HEK293 (cell line): ENCODE measurements around the gene PRG2.

Source experiments
- KLF1 ChIP-seq: fragments of 450-650 bp; formaldehyde crosslinking; IDR thresholded peaks from 2 replicates; pipeline ENCODE4 v1.5.1; 2016; ENCODE audit warnings: missing biosample characterization, missing genetic modification characterization
- YY1 ChIP-seq: fragments of 450-650 bp; formaldehyde crosslinking; IDR thresholded peaks from 2 replicates; pipeline ENCODE4 v1.5.1; 2018; ENCODE audit warnings: missing biosample characterization, missing genetic modification characterization
- ZBTB21 ChIP-seq: fragments of 450-650 bp; formaldehyde crosslinking; IDR thresholded peaks from 2 replicates; pipeline ENCODE4 v1.5.1; 2017; ENCODE audit warnings: missing biosample characterization, missing genetic modification characterization
- ZBTB8A ChIP-seq: fragments of 450-650 bp; formaldehyde crosslinking; IDR thresholded peaks from 2 replicates; pipeline ENCODE4 v1.5.1; 2016; ENCODE audit warnings: missing biosample characterization, missing genetic modification characterization
- ZNF394 ChIP-seq: fragments of 450-650 bp; formaldehyde crosslinking; IDR thresholded peaks from 2 replicates; pipeline ENCODE4 v1.5.1; 2016; ENCODE audit warnings: missing biosample characterization, missing genetic modification characterization, mild to moderate bottlenecking, moderate library complexity, borderline replicate concordance
- ZNF660 ChIP-seq: fragments of 450-650 bp; IDR thresholded peaks from 2 replicates; pipeline ENCODE4 v1.5.1; 2018; ENCODE audit warnings: missing biosample characterization, mild to moderate bottlenecking, missing genetic modification characterization
- ZNF747 ChIP-seq: fragments of 450-650 bp; formaldehyde crosslinking; IDR thresholded peaks from 2 replicates; pipeline ENCODE4 v1.5.1; 2016; ENCODE audit warnings: missing biosample characterization, missing genetic modification characterization
- ZNF792 ChIP-seq: fragments of 450-650 bp; formaldehyde crosslinking; IDR thresholded peaks from 2 replicates; pipeline ENCODE4 v1.5.1; 2016; ENCODE audit warnings: missing biosample characterization, missing genetic modification characterization
- TF ChIP-seq, protein P1 (sequence below): fragments of 450-650 bp; formaldehyde crosslinking; IDR thresholded peaks from 2 replicates; pipeline ENCODE4 v1.5.1; 2016; ENCODE audit warnings: missing biosample characterization, missing genetic modification characterization
- TF ChIP-seq, protein P2 (sequence below): fragments of 450-650 bp; IDR thresholded peaks from 2 replicates; pipeline ENCODE4 v1.5.1; 2018; ENCODE audit warnings: missing biosample characterization, mild to moderate bottlenecking, missing genetic modification characterization
- TF ChIP-seq, protein P3 (sequence below): fragments of 450-650 bp; formaldehyde crosslinking; IDR thresholded peaks from 2 replicates; pipeline ENCODE4 v1.5.1; 2016; ENCODE audit warnings: missing biosample characterization, missing genetic modification characterization

DNA sequence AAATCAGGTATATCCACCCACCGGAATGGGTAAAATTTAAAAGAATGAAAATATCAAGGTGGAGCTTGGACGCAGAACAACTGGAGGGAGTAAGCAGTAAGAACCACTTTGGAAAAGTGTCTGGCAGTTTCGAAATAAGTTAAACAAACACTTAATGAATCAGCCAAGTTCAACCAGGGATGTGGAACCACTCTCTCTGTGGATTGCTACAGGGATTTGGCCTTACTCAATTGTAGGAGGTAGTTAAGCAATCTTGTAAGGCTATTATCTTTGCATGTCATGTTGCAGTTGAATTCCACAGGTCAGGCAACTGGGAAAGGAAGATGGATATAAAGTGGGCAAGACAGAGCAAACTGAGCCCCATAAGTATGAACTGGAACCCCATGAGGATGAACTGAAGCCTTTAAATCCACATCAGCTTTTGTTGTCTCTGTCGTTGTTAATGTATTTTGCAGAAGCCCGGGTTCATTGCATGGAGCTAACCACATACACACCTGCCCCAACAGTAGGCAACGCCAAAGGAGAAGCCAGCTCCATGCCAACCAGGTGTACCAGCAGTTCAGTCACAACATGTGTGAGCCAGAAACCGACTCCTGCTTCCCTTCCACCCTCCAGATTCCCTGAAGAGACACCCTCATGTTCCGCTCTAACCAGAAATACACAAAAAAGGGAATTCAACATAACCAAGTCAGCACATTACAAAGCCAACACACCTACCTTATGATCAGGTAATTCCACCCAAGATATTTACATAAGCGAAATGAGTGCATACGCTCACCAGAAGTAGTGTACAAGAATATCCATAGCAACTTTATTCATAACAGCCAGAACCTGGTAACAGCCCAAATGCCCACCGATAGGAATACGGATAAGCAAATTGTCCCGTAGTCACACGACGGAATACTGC lies 44.4 kb upstream of the PRG2 start:
- TF ChIP-seq, protein P1, sequence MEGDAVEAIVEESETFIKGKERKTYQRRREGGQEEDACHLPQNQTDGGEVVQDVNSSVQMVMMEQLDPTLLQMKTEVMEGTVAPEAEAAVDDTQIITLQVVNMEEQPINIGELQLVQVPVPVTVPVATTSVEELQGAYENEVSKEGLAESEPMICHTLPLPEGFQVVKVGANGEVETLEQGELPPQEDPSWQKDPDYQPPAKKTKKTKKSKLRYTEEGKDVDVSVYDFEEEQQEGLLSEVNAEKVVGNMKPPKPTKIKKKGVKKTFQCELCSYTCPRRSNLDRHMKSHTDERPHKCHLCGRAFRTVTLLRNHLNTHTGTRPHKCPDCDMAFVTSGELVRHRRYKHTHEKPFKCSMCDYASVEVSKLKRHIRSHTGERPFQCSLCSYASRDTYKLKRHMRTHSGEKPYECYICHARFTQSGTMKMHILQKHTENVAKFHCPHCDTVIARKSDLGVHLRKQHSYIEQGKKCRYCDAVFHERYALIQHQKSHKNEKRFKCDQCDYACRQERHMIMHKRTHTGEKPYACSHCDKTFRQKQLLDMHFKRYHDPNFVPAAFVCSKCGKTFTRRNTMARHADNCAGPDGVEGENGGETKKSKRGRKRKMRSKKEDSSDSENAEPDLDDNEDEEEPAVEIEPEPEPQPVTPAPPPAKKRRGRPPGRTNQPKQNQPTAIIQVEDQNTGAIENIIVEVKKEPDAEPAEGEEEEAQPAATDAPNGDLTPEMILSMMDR (tag by site-specific recombination) = no peak
- TF ChIP-seq, protein P2, sequence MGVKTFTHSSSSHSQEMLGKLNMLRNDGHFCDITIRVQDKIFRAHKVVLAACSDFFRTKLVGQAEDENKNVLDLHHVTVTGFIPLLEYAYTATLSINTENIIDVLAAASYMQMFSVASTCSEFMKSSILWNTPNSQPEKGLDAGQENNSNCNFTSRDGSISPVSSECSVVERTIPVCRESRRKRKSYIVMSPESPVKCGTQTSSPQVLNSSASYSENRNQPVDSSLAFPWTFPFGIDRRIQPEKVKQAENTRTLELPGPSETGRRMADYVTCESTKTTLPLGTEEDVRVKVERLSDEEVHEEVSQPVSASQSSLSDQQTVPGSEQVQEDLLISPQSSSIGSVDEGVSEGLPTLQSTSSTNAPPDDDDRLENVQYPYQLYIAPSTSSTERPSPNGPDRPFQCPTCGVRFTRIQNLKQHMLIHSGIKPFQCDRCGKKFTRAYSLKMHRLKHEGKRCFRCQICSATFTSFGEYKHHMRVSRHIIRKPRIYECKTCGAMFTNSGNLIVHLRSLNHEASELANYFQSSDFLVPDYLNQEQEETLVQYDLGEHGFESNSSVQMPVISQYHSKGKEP (tag by site-specific recombination) = no peak
- TF ChIP-seq ZNF394 (tag by site-specific recombination) (no peak), KLF1 (no peak), ZNF792 (tag by site-specific recombination) (no peak), ZNF660 (tag by site-specific recombination) (no peak), YY1 (tag by site-specific recombination) (no peak), ZBTB8A (tag by site-specific recombination) (no peak), ZNF747 (no peak), ZBTB21 (tag by site-specific recombination) (no peak)
- TF ChIP-seq, protein P3, sequence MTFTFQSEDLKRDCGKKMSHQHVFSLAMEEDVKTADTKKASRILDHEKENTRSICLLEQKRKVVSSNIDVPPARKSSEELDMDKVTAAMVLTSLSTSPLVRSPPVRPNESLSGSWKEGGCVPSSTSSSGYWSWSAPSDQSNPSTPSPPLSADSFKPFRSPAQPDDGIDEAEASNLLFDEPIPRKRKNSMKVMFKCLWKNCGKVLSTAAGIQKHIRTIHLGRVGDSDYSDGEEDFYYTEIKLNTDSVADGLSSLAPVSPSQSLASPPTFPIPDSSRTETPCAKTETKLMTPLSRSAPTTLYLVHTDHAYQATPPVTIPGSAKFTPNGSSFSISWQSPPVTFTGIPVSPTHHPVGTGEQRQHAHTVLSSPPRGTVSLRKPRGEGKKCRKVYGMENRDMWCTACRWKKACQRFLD (tag by site-specific recombination) = no peak
